Measurements from ENCODE around the gene PRICKLE4. TPM values are rescaled to one million over a fixed set of nuclear protein-coding genes. Genes with fewer than 3 reads are reported as not detected.

The PRICKLE4 gene
- total RNA-seq, 4 donors from 2014 or later: 10.4 to 17.9 (median 14.3) TPM

DNA sequence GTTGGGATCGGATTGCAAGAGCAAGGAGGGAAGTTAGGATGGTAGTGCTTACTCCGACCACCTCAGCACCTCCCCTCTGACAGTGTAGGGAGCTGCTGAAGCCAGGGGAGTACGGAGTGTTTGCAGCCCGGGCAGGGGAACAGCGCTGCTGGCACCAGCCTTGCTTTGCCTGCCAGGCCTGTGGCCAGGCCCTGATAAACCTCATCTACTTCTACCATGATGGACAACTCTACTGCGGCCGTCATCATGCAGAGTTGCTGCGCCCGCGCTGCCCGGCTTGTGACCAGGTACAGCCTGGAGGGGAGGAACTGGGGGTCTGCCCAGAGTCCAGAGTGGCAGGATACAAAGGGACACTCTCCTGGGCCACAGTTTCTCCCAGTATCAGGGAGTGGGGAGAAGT, 4.7 kb downstream of the PRICKLE4 start:
- TF ChIP-seq POLR2A (IDR thresholded peaks at IDR 0.05) (no peak), CTCF (IDR thresholded peaks at IDR 0.05) (no peak)
- DNase-seq: no peak
- H3K9me3 ChIP-seq: no peaks in the 10 kb centered on the region
- intact Hi-C loops (cut with DNase I; ENCODE audit: low total_unique reads): loop anchor here (5.0 to 10.0 kb wide), 2 partner anchors 140 to 262 kb away; partner anchors contain the start of genes BYSL and MED20
- peak overlapping the region in 1 of 2 donors; percentile 84 for H3K27ac ChIP-seq
- no peak overlapping the region for H3K4me3 ChIP-seq
- H3K36me3 ChIP-seq: no peaks in the 10 kb centered on the region
- peaks cover 0 to 16% of the 10 kb centered on the region in 2 donors for H3K4me1 ChIP-seq
- no peaks in the 10 kb centered on the region for H3K27me3 ChIP-seq

DNA sequence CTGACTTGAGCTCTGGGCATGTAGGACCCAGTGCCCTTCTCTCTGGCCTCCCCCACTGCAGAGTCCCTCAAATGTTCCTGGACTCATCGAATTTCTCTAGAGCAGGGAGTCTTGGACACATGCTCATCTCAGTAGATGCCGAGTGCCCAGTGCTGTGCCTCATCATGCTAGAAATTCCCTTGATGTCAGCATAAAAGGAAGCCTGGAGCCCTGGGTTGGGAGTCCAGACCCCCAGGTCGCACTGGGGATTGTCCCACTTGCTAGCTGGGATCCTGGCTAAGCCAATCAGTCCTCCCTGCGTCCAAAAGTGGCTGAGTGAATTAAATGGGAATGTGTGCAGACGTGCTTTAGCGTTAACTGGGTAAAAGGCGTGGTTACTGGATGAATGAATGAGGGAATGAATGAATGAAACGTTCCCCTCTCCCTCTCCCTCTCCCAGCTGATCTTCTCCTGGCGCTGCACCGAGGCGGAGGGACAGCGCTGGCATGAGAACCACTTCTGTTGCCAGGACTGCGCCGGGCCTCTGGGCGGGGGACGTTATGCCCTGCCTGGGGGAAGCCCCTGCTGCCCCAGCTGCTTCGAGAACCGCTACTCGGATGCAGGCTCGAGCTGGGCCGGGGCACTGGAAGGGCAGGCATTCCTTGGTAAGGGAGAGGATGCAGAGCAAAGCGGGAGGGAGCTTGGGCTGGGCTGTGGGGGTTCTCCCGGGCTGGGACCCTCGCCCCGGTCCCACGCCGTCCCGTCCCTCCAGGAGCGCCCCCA, 5.3 kb downstream of the PRICKLE4 start:
- TF ChIP-seq CTCF (IDR thresholded peaks at IDR 0.05) (no peak), POLR2A (IDR thresholded peaks at IDR 0.05) (no peak)
- peak overlapping the region; percentile 84 to 97 for H3K27ac ChIP-seq
- H3K4me1 ChIP-seq: peaks cover 0 to 16% of the 10 kb centered on the region in 2 donors
- no peak for DNase-seq
- no peaks in the 10 kb centered on the region for H3K36me3 ChIP-seq
- H3K4me3 ChIP-seq: peak overlapping the region; percentile 82
- no peaks in the 10 kb centered on the region for H3K27me3 ChIP-seq
- no peaks in the 10 kb centered on the region for H3K9me3 ChIP-seq
- intact Hi-C loops (cut with DNase I; ENCODE audit: low total_unique reads): loop anchor here (5.0 to 10.0 kb wide), 2 partner anchors 139 to 261 kb away; partner anchors contain the start of genes BYSL and MED20

DNA sequence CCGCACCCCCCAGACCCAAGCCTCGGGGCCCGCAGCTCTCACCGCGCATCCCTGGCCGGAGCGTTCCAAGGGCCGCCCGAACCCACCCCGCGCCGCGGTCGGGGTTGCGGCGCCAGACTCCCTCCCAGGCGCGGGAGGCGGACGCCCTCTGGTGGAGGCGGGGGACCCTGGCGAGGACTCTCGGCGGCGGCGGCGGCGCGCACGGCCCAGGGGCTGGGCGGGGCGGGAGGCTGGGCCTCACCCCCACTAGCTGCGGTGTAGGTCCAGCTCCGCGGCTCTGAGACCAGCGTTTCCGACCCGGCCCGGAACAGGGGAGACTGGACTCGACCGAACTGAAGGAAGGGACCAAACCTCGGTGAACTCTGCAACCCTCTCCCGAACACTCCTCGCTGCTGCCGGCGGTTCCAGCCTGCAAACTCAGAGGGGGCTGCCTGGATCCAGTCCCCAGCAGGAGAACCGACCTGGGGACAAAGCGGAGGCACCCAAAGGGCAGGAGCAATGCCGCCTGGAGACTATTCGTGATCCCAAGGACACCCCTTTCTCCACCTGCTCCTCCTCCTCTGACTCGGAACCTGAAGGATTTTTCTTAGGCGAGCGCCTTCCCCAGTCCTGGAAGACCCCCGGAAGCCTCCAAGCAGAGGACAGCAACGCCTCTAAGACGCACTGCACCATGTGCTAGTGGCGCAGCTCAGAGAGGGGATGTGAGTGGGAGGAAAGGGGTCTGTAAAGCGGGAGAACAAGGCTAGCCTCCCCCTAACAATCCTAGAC, 6.1 kb downstream of the PRICKLE4 start:
- intact Hi-C loops (cut with DNase I; ENCODE audit: low total_unique reads): loop anchor here (5.0 to 10.0 kb wide), 2 partner anchors 138 to 261 kb away; partner anchors contain the start of genes BYSL and MED20
- TF ChIP-seq CTCF (IDR thresholded peaks at IDR 0.05): peak; percentile 52 to 95 (median 93)
- peak in 1 of 2 donors; percentile 37 for TF ChIP-seq POLR2A (IDR thresholded peaks at IDR 0.05)
- DNase-seq: peak; percentile 83 to 92
- Histone ChIP-seq H3K27me3 (no peaks in the 10 kb centered on the region), H3K36me3 (no peaks in the 10 kb centered on the region), H3K9me3 (no peaks in the 10 kb centered on the region), H3K27ac (peak overlapping the region; percentile 84 to 97), H3K4me3 (peak overlapping the region; percentile 82), H3K4me1 (peaks cover 0 to 12% of the 10 kb centered on the region in 2 donors)

- Histone ChIP-seq H3K4me3 (peak within 1 kb of the TSS; percentile 82), H3K36me3 (no peaks in the 10 kb centered on the region), H3K9me3 (no peaks in the 10 kb centered on the region), H3K27me3 (no peaks in the 10 kb centered on the region), H3K4me1 (peaks cover 0 to 12% of the 10 kb centered on the region in 2 donors), H3K27ac (peak within 1 kb of the TSS; percentile 84 to 97)
- intact Hi-C loops (cut with DNase I; ENCODE audit: low total_unique reads): loop anchor here (5.0 to 10.0 kb wide), 2 partner anchors 137 to 260 kb away; partner anchors contain the start of genes BYSL and MED20
- DNase-seq: peak; percentile 94 to 97
- TF ChIP-seq POLR2A (IDR thresholded peaks at IDR 0.05) (peak; percentile 68 to 84), CTCF (IDR thresholded peaks at IDR 0.05) (peak; percentile 82 to 96 (median 90))
Observed at GRCh38 chr6:41787219-41787917, 6.8 kb downstream of the PRICKLE4 start, which contains the start of gene TOMM6. Gene TOMM6, plus strand, starts transcription at chr6:41787694. Its CDS starts 4 bp downstream, at chr6:41787698.
